ENCODE data around the gene GABARAPL1. TPM values are rescaled to one million over a fixed set of nuclear protein-coding genes. Genes with fewer than 3 reads are reported as not detected.

The GABARAPL1 gene
- total and polyA plus RNA-seq, 10 of the 15 experiments (the other 5 are each of a cell fraction or from before 2014, with no cell fraction given): 0.42 to 3.7 (median 1.4) TPM

DNA sequence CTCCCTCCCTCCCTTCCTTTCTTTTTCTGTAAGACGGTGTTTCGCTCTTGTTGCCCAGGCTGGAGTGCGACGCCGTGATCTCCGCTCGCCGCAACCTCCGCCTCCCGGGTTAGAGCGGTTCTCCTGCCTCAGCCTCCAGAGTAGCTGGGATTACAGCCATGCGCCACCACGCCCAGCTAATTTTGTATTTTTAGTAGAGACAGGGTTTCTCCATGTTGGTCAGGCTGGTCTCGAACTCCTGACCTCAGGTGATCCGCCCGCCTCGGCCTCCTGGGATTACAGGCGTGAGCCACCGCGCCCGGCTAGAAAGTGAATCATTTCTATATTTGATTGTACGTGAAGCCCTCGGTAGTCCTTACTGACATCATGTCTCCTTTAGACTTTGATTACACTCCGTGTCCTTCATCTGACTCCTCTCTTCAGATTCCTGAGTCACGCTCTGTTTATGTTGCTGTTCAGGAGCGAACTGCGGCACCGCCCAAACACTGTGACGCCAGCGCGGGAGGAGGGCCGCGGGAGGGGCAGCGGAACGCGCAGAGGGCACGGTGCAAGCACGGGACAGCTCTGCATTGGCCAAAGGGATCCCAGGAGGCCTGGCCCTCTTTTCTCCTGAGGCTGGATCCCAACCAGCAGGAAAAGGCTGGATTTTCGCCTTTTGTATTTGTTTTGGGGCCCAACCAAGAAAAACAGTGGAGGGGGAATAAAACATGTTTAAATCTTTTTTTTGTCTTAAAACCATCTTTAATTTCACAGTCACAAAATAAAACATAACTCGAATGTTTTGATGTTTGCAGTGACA lies 538 bp upstream of the GABARAPL1 start:
- no peaks in the 10 kb centered on the region for H3K9me3 ChIP-seq (replicated peaks; ENCODE audit: control insufficient read depth, insufficient read depth, low read length)
- intact Hi-C loops (cut with micrococcal nuclease; ENCODE audit: unreplicated experiment) (no loop called here), in situ Hi-C loops (cut with MboI) (no loop called here)
- WGBS (ENCODE audit: insufficient coverage, insufficient replicate concordance, low lambda C conversion rate, missing lambda C conversion rate): 29% methylated on average over 38 of the region's 40 CpGs
- H3K36me3 ChIP-seq (ENCODE audit: control insufficient read depth in 2 of 2, insufficient read depth in 2 of 2, low read length in 1 of 2): no peaks in the 10 kb centered on the region
- TF ChIP-seq, protein P1, sequence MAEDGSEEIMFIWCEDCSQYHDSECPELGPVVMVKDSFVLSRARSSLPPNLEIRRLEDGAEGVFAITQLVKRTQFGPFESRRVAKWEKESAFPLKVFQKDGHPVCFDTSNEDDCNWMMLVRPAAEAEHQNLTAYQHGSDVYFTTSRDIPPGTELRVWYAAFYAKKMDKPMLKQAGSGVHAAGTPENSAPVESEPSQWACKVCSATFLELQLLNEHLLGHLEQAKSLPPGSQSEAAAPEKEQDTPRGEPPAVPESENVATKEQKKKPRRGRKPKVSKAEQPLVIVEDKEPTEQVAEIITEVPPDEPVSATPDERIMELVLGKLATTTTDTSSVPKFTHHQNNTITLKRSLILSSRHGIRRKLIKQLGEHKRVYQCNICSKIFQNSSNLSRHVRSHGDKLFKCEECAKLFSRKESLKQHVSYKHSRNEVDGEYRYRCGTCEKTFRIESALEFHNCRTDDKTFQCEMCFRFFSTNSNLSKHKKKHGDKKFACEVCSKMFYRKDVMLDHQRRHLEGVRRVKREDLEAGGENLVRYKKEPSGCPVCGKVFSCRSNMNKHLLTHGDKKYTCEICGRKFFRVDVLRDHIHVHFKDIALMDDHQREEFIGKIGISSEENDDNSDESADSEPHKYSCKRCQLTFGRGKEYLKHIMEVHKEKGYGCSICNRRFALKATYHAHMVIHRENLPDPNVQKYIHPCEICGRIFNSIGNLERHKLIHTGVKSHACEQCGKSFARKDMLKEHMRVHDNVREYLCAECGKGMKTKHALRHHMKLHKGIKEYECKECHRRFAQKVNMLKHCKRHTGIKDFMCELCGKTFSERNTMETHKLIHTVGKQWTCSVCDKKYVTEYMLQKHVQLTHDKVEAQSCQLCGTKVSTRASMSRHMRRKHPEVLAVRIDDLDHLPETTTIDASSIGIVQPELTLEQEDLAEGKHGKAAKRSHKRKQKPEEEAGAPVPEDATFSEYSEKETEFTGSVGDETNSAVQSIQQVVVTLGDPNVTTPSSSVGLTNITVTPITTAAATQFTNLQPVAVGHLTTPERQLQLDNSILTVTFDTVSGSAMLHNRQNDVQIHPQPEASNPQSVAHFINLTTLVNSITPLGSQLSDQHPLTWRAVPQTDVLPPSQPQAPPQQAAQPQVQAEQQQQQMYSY (CRISPR knock-in tag; IDR thresholded peaks at IDR 0.05): no peak
- peak in 1 of 2 experiments; percentile 67; a peak in 1 of 4 replicates for TF ChIP-seq BHLHE40 (IDR thresholded peaks at IDR 0.05; ENCODE audit: borderline replicate concordance in 1 of 2, low read depth in 2 of 2, low read length in 1 of 2)
- TF ChIP-seq CREB1 (IDR thresholded peaks at IDR 0.05; ENCODE audit: low read depth): peak; percentile 74
- TF ChIP-seq CREM (IDR thresholded peaks at IDR 0.05; ENCODE audit: low read depth): 0 out of 2 replicates have a peak, but pooled peaks have one; percentile 57
- peaks cover 6% of the 10 kb centered on the region; the same call in 1 of the 2 replicates for H3K4me1 ChIP-seq (ENCODE audit: control insufficient read depth, insufficient read depth, low read length)
- ChIA-PET POLR2A (no interaction called here), RAD21 (ENCODE audit: unreplicated experiment) (no interaction called here), CTCF (interaction anchor here (1.0 kb wide), 1 partner anchor 60 kb away, joined by 3 read pairs; no protein-coding TSS in a partner anchor), SMC1A (ENCODE audit: uncharacterized antibody, unreplicated experiment) (no interaction called here)
- H3K9ac ChIP-seq (ENCODE audit: control insufficient read depth, insufficient read depth, low read length): peak overlapping the region; percentile 60
- peak overlapping the region; percentile 97 for H3K4me2 ChIP-seq (ENCODE audit: control insufficient read depth, insufficient read depth)
- H2AFZ ChIP-seq (ENCODE audit: control insufficient read depth, low read depth, low read length): peak overlapping the region; percentile 83
- DNase-seq (ENCODE audit: low read depth, low spot score) (no peak), FAIRE-seq (no peak), ATAC-seq (peak; percentile 84)
- no peaks in the 10 kb centered on the region for H3K79me2 ChIP-seq (ENCODE audit: control insufficient read depth, insufficient read depth, low read length)
- H4K20me1 ChIP-seq (ENCODE audit: control insufficient read depth, insufficient read depth): no peaks in the 10 kb centered on the region
- BruUV-seq (replicated peaks): no TSS peak
- peak overlapping the region; percentile 18; the same call in 1 of the 2 replicates for H3K27ac ChIP-seq (ENCODE audit: control insufficient read depth, insufficient read depth)
- peaks cover 0 to 3% of the 10 kb centered on the region in 2 experiments; a peak in 2 of 4 replicates for H3K27me3 ChIP-seq (replicated peaks in 1 of 2; ENCODE audit: control insufficient read depth in 2 of 2, insufficient read depth in 2 of 2, low read length in 1 of 2)
- H3K4me3 ChIP-seq: peak overlapping the region; percentile 57

Data from GM12878 (cell line).